ENCODE results near the gene DMKN.

- TF ChIP-seq CTCF (IDR thresholded peaks at IDR 0.05) (no peak), POLR2A (IDR thresholded peaks at IDR 0.05) (no peak)
Measured at GRCh38 chr19:35517342-35517741, 3.9 kb upstream of the DMKN start.

Measured in testis (tissue), 2 donors.